Suprapubic skin (tissue), 3 donors: Measurements from ENCODE around the gene SH2B3.

Experiments
- CTCF ChIP-seq, 2 donors: fragments of 200-600 bp in 1 of 2; fragments of 450-650 bp in 1 of 2; sonication (generic) in 1 of 2; IDR thresholded peaks; one replicate each; pipeline ENCODE4 v1.5.1; 2016 to 2019; ENCODE audit warnings: antibody characterized with exemption in 2 of 2, mild to moderate bottlenecking in 1 of 2, moderate library complexity in 1 of 2
- POLR2AphosphoS5 ChIP-seq, 3 donors: sonication (generic); formaldehyde crosslinking; IDR thresholded peaks; one replicate each; pipeline ENCODE4 v1.6.1; 2017; ENCODE audit warnings: antibody characterized with exemption in 3 of 3

- TF ChIP-seq CTCF (IDR thresholded peaks at IDR 0.05): no peak
- TF ChIP-seq POLR2AphosphoS5 (IDR thresholded peaks at IDR 0.05): no peak
Measured at GRCh38 chr12:111429828-111430432, 24.2 kb downstream of the SH2B3 start.
